HG03025 (cell line): Measurements from ENCODE around the gene WFIKKN1.
A peak's percentile ranks its signal among the peaks of the same experiment; 100 is the strongest.

Source experiments
- ATAC-seq: cut with Tn5 transposase; IDR thresholded peaks from one replicate; pipeline ENCODE4 v1.9.1; 2021; ENCODE audit warnings: mild to moderate bottlenecking, moderate library complexity; ENCODE audit not compliant: unreplicated experiment, low FRiP score

Gene WFIKKN1

GRCh38 chr16:672371-672770, 41.6 kb downstream of the WFIKKN1 start:
- no peak for ATAC-seq

- no peak for ATAC-seq
Observed at GRCh38 chr16:672851-673250, 42.1 kb downstream of the WFIKKN1 start.

- no peak for ATAC-seq
Observed at GRCh38 chr16:673399-673991, 42.7 kb downstream of the WFIKKN1 start.

- no peak for ATAC-seq
Observed at GRCh38 chr16:674214-674881, 43.6 kb downstream of the WFIKKN1 start.

- ATAC-seq = no peak
Observed at GRCh38 chr16:674968-675883, 44.4 kb downstream of the WFIKKN1 start, which contains the start of gene RHBDL1. Gene RHBDL1, plus strand, starts transcription at chr16:675671. Its CDS starts 120 bp downstream, at chr16:675791.

GRCh38 chr16:675884-676564, 45.2 kb downstream of the WFIKKN1 start:
- no peak for ATAC-seq

- ATAC-seq = no peak
Observed at GRCh38 chr16:676565-676902, 45.7 kb downstream of the WFIKKN1 start.

GRCh38 chr16:676913-677312, 46.1 kb downstream of the WFIKKN1 start:
- ATAC-seq = no peak

GRCh38 chr16:677316-678190, 46.8 kb downstream of the WFIKKN1 start:
- ATAC-seq = no peak

- ATAC-seq = no peak
Observed at GRCh38 chr16:678209-678857, 47.5 kb downstream of the WFIKKN1 start.

- no peak for ATAC-seq
Observed at GRCh38 chr16:678858-679813, 48.4 kb downstream of the WFIKKN1 start.

- peak; percentile 32 for ATAC-seq
Observed at GRCh38 chr16:679814-680624, 49.2 kb downstream of the WFIKKN1 start, which contains the start of gene STUB1. Gene STUB1, plus strand, starts transcription at chr16:680410. Its CDS starts 116 bp downstream, at chr16:680526.

GRCh38 chr16:680625-680945, 49.8 kb downstream of the WFIKKN1 start:
- no peak for ATAC-seq

- no peak for ATAC-seq
Observed at GRCh38 chr16:680967-681745, 50.4 kb downstream of the WFIKKN1 start.

GRCh38 chr16:681746-682427, 51.1 kb downstream of the WFIKKN1 start:
- no peak for ATAC-seq
